IPS-NIHi7 (cell line): ENCODE results near the gene PITX2.
A peak's percentile ranks its signal among the peaks of the same experiment; 100 is the strongest.
"Not testable (repeated sequence)": the region's sequence is repeated elsewhere in the genome, so short reads cannot be mapped to it uniquely, and the experiment has no call there.

Source experiments
- DNase-seq: peaks from one replicate; pipeline ENCODE4 v3.0.0; 2012; ENCODE audit warnings: mixed read lengths; ENCODE audit errors: extremely low spot score

PITX2 gene

DNA sequence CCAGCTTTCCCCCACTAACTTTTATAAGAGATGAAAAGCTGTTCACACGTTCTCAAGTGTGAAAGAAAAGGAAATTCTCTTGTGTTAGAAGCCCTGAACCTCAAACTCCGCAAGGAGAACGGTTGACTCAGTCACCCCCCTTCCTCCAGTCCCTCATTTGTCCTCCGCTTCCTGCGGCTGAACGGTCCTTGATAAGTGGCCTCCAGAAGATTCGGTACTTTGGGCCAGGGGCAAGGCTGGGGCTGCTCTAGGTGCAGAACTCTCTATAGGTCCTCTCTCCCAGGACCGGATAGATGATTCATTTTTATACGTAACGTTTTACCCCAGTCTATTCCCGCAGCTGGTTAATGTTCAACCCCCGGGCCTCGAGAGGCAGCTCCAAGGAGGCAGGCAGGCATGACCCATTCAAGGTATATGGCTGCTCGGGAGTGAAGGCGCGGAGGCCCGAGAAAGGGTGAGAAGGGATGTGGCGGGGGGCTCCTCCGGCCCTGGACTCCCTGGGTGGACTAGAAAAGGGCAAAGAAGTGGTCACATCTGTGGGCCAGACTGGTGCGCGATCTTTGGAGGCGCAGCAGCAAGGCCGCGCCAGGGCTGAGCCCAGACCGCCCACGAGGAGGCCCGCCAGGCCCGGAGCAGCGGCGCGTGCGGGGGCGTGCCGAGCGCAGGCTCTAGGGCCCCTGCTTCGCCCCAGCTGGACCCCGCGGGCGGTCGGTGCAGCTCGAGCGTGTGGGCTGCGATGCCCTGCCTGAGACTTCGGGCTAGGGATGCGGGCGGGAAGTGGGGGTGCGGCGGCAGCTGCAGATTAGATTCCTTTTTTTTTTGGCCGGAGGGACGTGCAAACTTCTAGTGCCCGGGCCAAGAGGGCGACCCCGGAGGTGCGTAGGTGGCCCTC, 11.7 kb downstream of the PITX2 start:
- DNase-seq: no peak

DNA sequence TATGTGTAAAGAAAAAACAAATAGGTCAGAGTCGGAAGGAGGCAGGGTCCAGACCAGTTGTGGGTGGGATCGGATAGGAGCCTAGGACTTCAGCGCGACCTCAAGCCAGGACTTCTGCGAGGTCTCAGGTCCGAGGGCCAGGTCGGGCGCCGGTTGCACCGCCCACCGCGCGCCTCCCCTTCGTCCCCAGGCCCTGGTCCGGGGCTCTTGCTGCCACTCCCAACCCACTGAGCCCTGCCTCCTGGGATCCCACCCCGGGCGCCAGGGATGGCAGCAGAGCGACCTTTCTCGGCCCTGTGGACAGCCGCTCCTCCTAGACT, 12.3 kb downstream of the PITX2 start:
- DNase-seq: no peak

DNA sequence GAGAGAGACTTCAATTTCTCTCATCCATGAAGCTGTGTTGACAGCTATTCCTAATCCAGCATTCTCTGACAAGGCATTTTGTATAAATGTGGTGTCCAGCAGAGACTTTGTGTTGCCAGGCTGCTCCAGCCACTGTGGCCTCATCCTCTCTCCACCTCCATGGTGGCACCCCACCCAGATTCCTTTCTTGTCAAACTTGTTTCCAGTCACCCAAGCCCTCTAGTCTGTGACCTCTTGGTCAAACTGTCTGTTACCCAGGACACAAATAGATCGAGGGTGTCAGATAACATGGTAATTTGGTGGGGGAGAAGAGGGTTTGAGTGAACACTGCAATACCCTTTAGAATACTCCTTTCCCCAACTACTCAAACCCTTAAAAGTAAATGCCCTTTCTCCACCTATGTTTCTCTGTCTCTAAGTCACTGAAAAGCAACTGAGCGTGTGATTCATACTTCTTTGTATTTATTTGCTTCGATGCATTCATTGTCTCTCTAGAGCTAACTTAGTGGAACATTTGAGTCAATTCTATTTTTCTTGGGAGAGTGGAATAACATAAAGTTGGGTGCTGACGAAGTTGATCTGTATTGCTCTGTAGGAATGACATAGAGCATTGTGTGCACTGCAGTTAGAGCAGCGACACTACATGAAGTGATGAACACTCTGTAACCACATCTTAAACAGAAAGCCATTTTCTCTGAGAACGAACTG, 13.7 kb downstream of the PITX2 start:
- DNase-seq: no peak

DNA sequence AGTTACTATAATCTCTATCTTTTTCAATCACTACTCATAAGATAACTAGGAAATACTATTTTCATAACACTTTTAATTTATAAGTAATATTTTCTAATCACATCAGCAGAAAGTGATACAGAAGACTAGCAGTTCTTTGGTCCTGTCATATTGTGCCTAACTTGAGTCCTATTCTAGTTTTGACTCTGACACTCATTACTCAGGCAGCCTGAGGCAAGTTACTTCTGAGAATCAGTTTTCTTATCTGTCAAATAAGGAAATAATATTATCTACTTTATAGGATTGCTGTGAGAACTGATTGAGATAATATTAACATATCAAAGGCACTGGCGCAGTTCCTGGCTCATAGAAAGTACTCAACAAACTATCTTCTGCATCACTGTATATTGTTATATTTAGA, 17.8 kb downstream of the PITX2 start:
- DNase-seq: no peak

DNA sequence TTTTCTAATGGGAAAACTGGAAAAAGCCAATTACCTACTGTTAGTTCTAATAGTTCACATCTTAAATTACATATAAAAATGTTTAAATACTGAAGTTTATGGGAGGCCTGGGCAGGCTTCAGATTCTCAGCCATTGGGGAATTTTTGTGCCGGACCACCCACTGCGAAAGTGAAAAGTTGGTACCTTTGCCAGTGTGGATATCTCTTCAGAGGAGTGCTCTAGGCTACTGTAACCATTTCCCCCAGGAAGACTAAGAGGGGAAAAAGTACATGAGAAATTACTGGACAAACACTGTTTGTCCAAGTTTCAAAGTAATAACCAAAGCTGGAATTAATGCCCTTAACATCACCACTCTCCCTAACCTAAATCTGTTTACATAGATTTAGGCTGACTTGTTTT, 20.8 kb downstream of the PITX2 start:
- DNase-seq: no peak

DNA sequence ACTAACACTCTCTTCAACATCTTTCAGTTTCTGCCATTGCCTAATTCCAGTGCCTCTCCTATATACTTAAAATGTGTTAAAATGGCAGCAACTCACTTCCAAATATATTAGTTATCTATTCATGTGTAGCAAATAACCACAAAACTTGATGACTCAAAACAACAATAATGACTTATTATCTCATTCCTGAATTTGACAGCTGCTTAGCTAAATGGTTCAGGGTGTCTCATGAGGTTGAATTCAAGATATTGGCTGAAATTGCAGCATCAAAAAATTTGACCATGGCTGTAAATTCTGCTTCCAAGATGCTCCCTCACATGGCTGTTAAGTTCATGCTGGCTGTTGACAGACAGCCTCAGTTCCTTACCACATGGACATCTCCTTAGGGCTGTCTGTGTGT, 25.3 kb downstream of the PITX2 start:
- DNase-seq: no peak

DNA sequence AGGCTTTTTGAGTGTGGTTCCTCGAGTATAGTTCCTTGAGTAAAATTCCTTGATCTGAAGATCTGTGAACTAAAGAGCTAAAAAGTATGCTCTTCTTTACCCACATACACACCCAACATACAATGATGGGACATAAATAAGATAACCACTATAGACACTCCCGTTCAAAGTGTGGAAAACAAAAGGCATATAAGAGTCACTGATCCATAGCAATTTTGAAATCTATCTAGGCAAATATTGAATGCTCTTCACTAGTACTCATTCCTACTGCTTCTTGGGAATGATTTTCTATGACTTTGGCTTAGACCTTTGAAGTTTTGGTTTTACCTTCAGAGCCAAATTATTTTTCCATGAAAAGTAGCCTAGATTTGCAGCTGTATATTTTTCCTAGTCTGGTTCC, 26.4 kb downstream of the PITX2 start:
- DNase-seq: no peak

DNA sequence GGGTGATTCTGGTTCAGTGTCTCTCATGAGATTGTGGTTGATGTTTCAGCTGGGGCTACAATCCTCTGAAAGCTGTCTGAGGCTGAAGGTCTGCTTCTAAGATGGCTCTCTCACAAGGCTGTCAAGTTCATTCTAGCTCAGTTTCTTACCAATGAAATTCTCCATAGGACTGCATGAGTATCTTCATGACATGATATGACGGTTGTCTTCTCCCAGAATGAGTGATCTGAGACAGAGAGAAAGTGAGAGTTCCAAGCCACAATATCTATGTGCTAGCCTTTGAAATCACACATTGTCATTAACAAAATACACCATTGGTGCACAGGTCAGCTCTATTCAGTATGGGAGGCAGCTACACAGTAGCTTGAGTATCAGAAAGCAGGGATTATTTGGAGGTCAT, 27.3 kb downstream of the PITX2 start:
- no peak for DNase-seq

DNA sequence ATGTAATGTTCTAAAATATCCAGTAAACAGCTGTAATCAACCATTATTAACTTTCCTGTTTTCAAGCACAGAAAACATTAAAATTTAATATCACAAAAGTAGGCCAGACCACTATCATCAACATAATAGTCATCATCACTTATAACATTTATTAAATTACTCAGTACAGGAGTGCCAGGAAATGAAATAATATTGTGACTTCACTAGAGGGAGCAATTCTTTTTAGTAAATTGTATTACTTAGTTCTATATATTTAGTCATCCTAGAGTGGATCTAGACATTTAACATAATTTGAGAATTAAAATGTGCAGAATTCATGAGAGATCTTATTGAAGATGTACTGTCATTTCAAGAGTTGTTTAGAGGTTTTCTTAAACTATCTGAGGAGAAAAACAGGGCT, 33.6 kb downstream of the PITX2 start:
- DNase-seq: no peak

DNA sequence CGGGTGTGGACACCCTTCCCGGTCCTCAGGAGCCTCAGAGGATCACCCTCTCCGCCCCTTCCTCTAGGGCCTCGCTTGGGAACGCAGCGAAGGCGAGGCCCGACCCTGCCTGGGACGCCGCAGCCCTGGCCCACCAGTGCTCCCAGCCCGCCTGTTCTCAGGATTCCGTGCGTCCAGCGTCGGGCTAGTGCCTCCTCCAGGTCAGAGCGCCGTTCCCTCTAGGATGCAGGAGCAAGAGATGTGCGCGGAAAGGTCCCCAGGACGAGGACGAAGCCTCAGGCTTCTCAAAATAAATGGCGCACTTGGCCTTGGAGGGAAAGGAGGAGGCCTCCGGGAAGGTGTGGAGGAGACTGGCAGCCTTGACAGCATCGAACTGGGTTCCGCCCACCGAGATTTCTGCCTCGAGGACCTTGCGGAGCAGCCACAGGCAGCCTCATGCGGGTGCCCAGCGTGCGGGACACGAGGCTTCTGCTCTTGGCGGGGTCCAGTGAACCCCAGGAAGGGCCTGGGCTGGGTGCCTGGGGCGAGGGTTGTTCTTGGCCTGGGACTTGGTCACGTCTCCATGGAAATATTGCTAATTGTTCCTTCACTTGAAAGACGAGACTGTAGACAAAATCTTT, 35.1 kb downstream of the PITX2 start:
- DNase-seq: no peak

DNA sequence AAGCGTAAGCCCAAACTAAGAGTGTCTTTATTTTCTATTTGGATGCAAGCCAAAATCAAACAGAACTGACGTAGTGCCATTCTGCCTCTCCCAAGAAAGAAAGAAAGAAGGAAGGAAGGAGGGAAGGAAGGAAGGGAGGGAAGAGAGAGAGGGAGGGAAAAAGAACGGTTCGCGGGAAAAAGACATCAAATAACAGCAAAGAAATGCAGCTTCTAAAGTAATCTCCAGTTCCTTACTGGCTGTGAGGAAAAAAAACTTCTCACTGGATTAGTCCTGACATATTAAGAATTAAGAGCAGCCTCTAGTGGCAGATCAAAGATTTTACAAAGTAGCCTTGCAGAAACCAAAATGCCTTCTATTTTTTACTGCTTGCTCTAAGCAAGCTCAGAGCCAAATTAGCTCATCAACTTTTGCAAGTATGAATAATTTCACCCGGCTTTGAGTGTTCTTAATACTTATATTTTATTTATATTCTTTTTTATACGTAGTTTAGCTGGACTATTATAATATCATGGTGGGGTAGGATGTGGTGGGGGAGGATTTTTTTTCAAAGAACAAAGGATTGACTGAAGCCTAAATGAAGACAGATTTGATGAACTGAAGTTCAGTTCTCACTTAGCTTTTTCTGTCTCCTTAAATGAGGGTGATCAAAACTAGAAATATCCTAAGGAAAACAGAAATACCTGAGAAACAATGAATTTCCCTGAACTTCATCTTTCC, 36.6 kb downstream of the PITX2 start:
- DNase-seq: peak; percentile 48

DNA sequence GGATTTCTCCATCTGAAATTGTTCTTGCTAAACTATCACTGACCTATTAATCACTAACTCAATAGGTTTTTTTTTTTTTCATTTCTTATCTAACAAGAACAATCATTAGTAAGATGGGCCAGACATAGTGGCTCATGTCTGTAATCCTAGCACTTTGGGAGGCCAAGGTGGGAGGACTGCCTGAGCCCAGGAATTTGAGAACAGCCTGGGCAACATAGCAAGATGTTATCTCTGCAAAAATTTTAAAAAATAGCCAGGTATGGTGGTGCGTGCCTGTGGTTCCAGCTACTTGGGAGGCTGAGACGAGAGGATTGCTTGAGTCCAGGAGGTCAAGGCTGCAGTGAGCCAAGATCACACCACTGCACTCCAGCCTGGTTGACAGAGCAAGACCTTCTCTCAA, 46.2 kb downstream of the PITX2 start:
- not testable (repeated sequence) for DNase-seq
